GM23248 (cell line): ENCODE results near the gene ACRV1. TPM values are rescaled to one million over a fixed set of nuclear protein-coding genes. Genes with fewer than 3 reads are reported as not detected.

ENCODE experiments used
- DNase-seq: peaks from one replicate; pipeline ENCODE4 v3.0.0-alpha.2; 2015
- H2AFZ ChIP-seq: fragments of 200-600 bp; sonication (generic); 2 replicates; pipeline ENCODE4 v1.6.1; 2016; ENCODE audit warnings: antibody characterized with exemption
- H3F3A ChIP-seq: fragments of 200-600 bp; sonication (generic); 2 replicates; pipeline ENCODE4 v1.6.1; 2016; ENCODE audit warnings: mild to moderate bottlenecking, antibody characterized with exemption, mixed run types; ENCODE audit not compliant: insufficient read depth
- H3K27ac ChIP-seq: fragments of 200-600 bp; sonication (generic); 2 replicates; pipeline ENCODE4 v1.5.1; 2016; ENCODE audit warnings: mild to moderate bottlenecking
- H3K27me3 ChIP-seq: fragments of 200-600 bp; sonication (generic); replicated peaks from 2 replicates; pipeline ENCODE4 v1.6.1; 2016; ENCODE audit warnings: mild to moderate bottlenecking; ENCODE audit not compliant: insufficient read depth
- H3K36me3 ChIP-seq: fragments of 200-600 bp; sonication (generic); 2 replicates; pipeline ENCODE4 v1.6.1; 2016; ENCODE audit warnings: low read depth, mild to moderate bottlenecking
- H3K4me1 ChIP-seq: fragments of 200-600 bp; sonication (generic); 2 replicates; pipeline ENCODE4 v1.6.1; 2016; ENCODE audit warnings: mild to moderate bottlenecking; ENCODE audit not compliant: insufficient read depth
- H3K4me2 ChIP-seq: fragments of 200-600 bp; sonication (generic); one replicate; pipeline ENCODE4 v1.6.1; 2016; ENCODE audit warnings: mild to moderate bottlenecking; ENCODE audit not compliant: unreplicated experiment
- H3K4me3 ChIP-seq: fragments of 200-600 bp; sonication (generic); 2 replicates; pipeline ENCODE4 v1.5.1; 2016; ENCODE audit warnings: mild to moderate bottlenecking
- H3K79me2 ChIP-seq: fragments of 200-600 bp; sonication (generic); 2 replicates; pipeline ENCODE4 v1.6.1; 2016; ENCODE audit warnings: mild to moderate bottlenecking; ENCODE audit not compliant: insufficient read depth
- H3K9ac ChIP-seq: fragments of 200-600 bp; sonication (generic); 2 replicates; pipeline ENCODE4 v1.6.1; 2016; ENCODE audit warnings: mild to moderate bottlenecking
- H3K9me2 ChIP-seq: fragments of 200-600 bp; sonication (generic); 2 replicates; pipeline ENCODE4 v1.6.1; 2016; ENCODE audit warnings: mixed run types, mild to moderate bottlenecking, moderate library complexity; ENCODE audit not compliant: insufficient read depth
- H3K9me3 ChIP-seq: fragments of 200-600 bp; sonication (generic); one replicate; pipeline ENCODE4 v1.6.1; 2017; ENCODE audit warnings: low read depth
- H4K20me1 ChIP-seq: fragments of 200-600 bp; sonication (generic); 2 replicates; pipeline ENCODE4 v1.6.0; 2016; ENCODE audit not compliant: insufficient read depth
- EZH2 ChIP-seq: fragments of 200-600 bp; sonication (generic); IDR thresholded peaks from 2 replicates; pipeline ENCODE4 v1.6.1; 2018; ENCODE audit warnings: antibody characterized with exemption, mild to moderate bottlenecking; ENCODE audit not compliant: insufficient read depth, poor library complexity, severe bottlenecking
- EZH2phosphoT487 ChIP-seq: fragments of 200-600 bp; sonication (generic); IDR thresholded peaks from 2 replicates; pipeline ENCODE4 v1.6.1; 2018; ENCODE audit warnings: antibody characterized with exemption, moderate library complexity, mild to moderate bottlenecking, low read depth; ENCODE audit not compliant: insufficient read depth
- WGBS, 2 experiments: methylation state at CpG; one replicate each; pipeline ENCODE4 v1.1.6; 2015 to 2017; ENCODE audit warnings: low lambda C conversion rate in 2 of 2, low coverage in 1 of 2; ENCODE audit errors: missing lambda C conversion rate in 2 of 2; 5-methylcytosine and 5-hydroxymethylcytosine counted together
- in situ Hi-C: fragments of 300-500 bp; cut with MboI; formaldehyde crosslinking; loops from 2 replicates; pipeline ENCODE4 v1.15.0; 2020
- polyA plus RNA-seq: library from polyadenylated mRNA; unstranded; fragments of >200 nt; fragmentation: Nextera tagmentation; extraction: Ambion mirVana; gene quantifications from 2 replicates; pipeline ENCODE4 v1.2.1, GENCODE V29; 2016
- total RNA-seq: library from RNA; depleted of rRNA; stranded (reverse); fragments of >200 nt; shearing (Covaris generic); gene quantifications from 2 replicates; pipeline ENCODE4 v1.2.3, GENCODE V29; 2014

The ACRV1 gene
- total and polyA plus RNA-seq, 2 experiments from 2014 or later, result 0.10 TPM; not detected in 1

- in situ Hi-C loops, result no loop called here
- Histone ChIP-seq H3K79me2 (0 out of 2 replicates have a peak, but pooled peaks cover 6% of the 10 kb centered on the region), H3K27me3 (no peaks in the 10 kb centered on the region), H3K9me3 (no peaks in the 10 kb centered on the region), H3F3A (0 out of 2 replicates have a peak, but pooled peaks cover 9% of the 10 kb centered on the region), H4K20me1 (no peaks in the 10 kb centered on the region), H3K27ac (no peak overlapping the region), H3K4me3 (no peak overlapping the region), H3K9me2 (no peaks in the 10 kb centered on the region), H3K4me1 (no peaks in the 10 kb centered on the region), H3K9ac (no peak overlapping the region), H3K36me3 (peaks cover 21% of the 10 kb centered on the region), H3K4me2 (no peak overlapping the region), H2AFZ (no peak overlapping the region)
- no peak for TF ChIP-seq EZH2
- TF ChIP-seq EZH2phosphoT487, result no peak
- no peak for DNase-seq
- WGBS, 2 experiments, result 66 to 69% methylated on average over 6 of the region's 6 CpGs
Measured at GRCh38 chr11:125649465-125650166, 31.0 kb downstream of the ACRV1 start.

GRCh38 chr11:125645871-125646270, 34.8 kb downstream of the ACRV1 start:
- H3K4me3 ChIP-seq, result no peak overlapping the region
- H3K27me3 ChIP-seq, result no peaks in the 10 kb centered on the region
- 97% methylated on average over 3 of the region's 3 CpGs for WGBS, 2 experiments
- H3K9ac ChIP-seq, result no peak overlapping the region
- no peaks in the 10 kb centered on the region for H3K4me1 ChIP-seq
- H3K36me3 ChIP-seq, result peaks cover 36% of the 10 kb centered on the region
- no peak overlapping the region for H3K4me2 ChIP-seq
- no peak overlapping the region for H3K27ac ChIP-seq
- H2AFZ ChIP-seq, result no peak overlapping the region
- in situ Hi-C loops, result no loop called here
- no peaks in the 10 kb centered on the region for H3K9me3 ChIP-seq
- TF ChIP-seq EZH2phosphoT487 (no peak), EZH2 (no peak)
- no peak for DNase-seq
- H4K20me1 ChIP-seq, result no peaks in the 10 kb centered on the region
- no peaks in the 10 kb centered on the region for H3K9me2 ChIP-seq
- H3K79me2 ChIP-seq, result 0 out of 2 replicates have a peak, but pooled peaks cover 6% of the 10 kb centered on the region
- H3F3A ChIP-seq, result 0 out of 2 replicates have a peak, but pooled peaks cover 9% of the 10 kb centered on the region

DNA sequence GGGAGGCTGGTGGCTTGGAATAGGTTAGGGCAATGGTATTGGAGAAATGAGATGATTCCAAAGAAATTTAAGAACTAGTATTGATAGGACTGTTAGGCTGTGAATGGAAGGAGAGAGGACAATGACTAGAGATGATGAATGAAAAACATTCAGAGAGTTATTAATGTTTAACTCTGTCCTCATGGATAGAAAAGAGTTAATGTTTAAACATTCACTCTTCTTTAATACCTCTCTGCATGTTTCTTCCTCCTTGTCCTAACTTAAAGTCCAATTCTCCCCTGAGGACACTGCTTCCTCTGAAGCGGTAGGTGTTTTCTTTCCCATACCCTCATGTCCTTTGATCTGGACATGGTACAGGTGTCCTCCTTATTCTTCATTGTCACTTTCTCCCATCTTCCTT, 42.3 kb downstream of the ACRV1 start:
- 96 to 97% methylated on average over 1 of the region's 1 CpG for WGBS, 2 experiments
- peaks cover 17% of the 10 kb centered on the region for H3K36me3 ChIP-seq
- in situ Hi-C loops, result no loop called here

GRCh38 chr11:125637840-125638239, 42.8 kb downstream of the ACRV1 start:
- no peak overlapping the region for H3K27ac ChIP-seq
- no peaks in the 10 kb centered on the region for H3F3A ChIP-seq
- DNase-seq, result no peak
- no peaks in the 10 kb centered on the region for H3K9me3 ChIP-seq
- no peaks in the 10 kb centered on the region for H3K9me2 ChIP-seq
- in situ Hi-C loops, result no loop called here
- no peaks in the 10 kb centered on the region for H3K79me2 ChIP-seq
- no peak overlapping the region for H3K4me3 ChIP-seq
- H4K20me1 ChIP-seq, result no peaks in the 10 kb centered on the region
- no peak overlapping the region for H3K4me2 ChIP-seq
- no peak for TF ChIP-seq EZH2
- no peak for TF ChIP-seq EZH2phosphoT487
- no peaks in the 10 kb centered on the region for H3K27me3 ChIP-seq
- H2AFZ ChIP-seq, result no peak overlapping the region
- no peaks in the 10 kb centered on the region for H3K4me1 ChIP-seq
- peaks cover 17% of the 10 kb centered on the region for H3K36me3 ChIP-seq
- no peak overlapping the region for H3K9ac ChIP-seq
- 97 to 100% methylated on average over 3 of the region's 3 CpGs for WGBS, 2 experiments

More for the DNA sequence above, 42.3 kb downstream of the ACRV1 start:
- Histone ChIP-seq H4K20me1 (no peaks in the 10 kb centered on the region), H3K9me2 (no peaks in the 10 kb centered on the region), H3K79me2 (no peaks in the 10 kb centered on the region), H3K9ac (no peak overlapping the region), H3K4me1 (no peaks in the 10 kb centered on the region), H3K27me3 (no peaks in the 10 kb centered on the region), H3K4me2 (no peak overlapping the region), H3F3A (no peaks in the 10 kb centered on the region), H3K9me3 (no peaks in the 10 kb centered on the region), H3K4me3 (no peak overlapping the region), H3K27ac (no peak overlapping the region), H2AFZ (no peak overlapping the region)
- TF ChIP-seq EZH2phosphoT487, result no peak
- TF ChIP-seq EZH2, result no peak
- no peak for DNase-seq
